ENCODE results near the gene ADAMTS18.

GRCh38 chr16:77459534-77460254 lies 24.9 kb upstream of the ADAMTS18 start:
- TF ChIP-seq, protein P1, sequence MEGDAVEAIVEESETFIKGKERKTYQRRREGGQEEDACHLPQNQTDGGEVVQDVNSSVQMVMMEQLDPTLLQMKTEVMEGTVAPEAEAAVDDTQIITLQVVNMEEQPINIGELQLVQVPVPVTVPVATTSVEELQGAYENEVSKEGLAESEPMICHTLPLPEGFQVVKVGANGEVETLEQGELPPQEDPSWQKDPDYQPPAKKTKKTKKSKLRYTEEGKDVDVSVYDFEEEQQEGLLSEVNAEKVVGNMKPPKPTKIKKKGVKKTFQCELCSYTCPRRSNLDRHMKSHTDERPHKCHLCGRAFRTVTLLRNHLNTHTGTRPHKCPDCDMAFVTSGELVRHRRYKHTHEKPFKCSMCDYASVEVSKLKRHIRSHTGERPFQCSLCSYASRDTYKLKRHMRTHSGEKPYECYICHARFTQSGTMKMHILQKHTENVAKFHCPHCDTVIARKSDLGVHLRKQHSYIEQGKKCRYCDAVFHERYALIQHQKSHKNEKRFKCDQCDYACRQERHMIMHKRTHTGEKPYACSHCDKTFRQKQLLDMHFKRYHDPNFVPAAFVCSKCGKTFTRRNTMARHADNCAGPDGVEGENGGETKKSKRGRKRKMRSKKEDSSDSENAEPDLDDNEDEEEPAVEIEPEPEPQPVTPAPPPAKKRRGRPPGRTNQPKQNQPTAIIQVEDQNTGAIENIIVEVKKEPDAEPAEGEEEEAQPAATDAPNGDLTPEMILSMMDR (IDR thresholded peaks at IDR 0.05): no peak
- no peak for TF ChIP-seq POLR2AphosphoS5 (IDR thresholded peaks at IDR 0.05)
- TF ChIP-seq EP300 (IDR thresholded peaks at IDR 0.05): no peak
- no peak for TF ChIP-seq POLR2A (IDR thresholded peaks at IDR 0.05)

All from sigmoid colon (tissue), 4 donors.